CD4-positive, alpha-beta T cell (primary cell): ENCODE measurements around the gene MCM8. TPM values are rescaled to one million over a fixed set of nuclear protein-coding genes. Genes with fewer than 3 reads are reported as not detected.
A peak's percentile ranks its signal among the peaks of the same experiment; 100 is the strongest.

Experiments used
- ATAC-seq: fragments of 200-7000 bp; cut with Tn5 transposase; one replicate; pipeline ENCODE4 v1.10.0; 2022; ENCODE audit warnings: mild to moderate bottlenecking; ENCODE audit not compliant: poor library complexity
- CTCF ChIA-PET: fragments of 350-600 bp; sonication (Branson Sonifier 250); formaldehyde crosslinking; loops from one replicate; lab custom pipeline; 2021; ENCODE audit warnings: antibody characterized with exemption, inconsistent platforms; lab: Charles Lee
- POLR2A ChIA-PET: fragments of 350-600 bp; sonication (Branson Sonifier 250); formaldehyde crosslinking; loops from one replicate; lab custom pipeline; 2021; ENCODE audit warnings: antibody characterized with exemption, inconsistent platforms; lab: Charles Lee
- DNase-seq, 14 experiments: peaks; one replicate each; pipeline ENCODE4 v3.0.0-alpha.2; 2013 to 2020; ENCODE audit warnings: mixed read lengths in 2 of 14
- H3K27ac ChIP-seq, 2 donors: one replicate each; pipeline versions ENCODE4 v1.5.1 to v1.7.0; 2013; ENCODE audit warnings: low read length in 2 of 2, low read depth in 1 of 2, mild to moderate bottlenecking in 1 of 2
- H3K27me3 ChIP-seq, 2 experiments: 1 replicate in 1 of 2; 2 replicates in 1 of 2; pipeline versions ENCODE4 v1.6.1 to v1.7.0; 2013; ENCODE audit warnings: low read length in 2 of 2, control low read depth in 1 of 2, mild to moderate bottlenecking in 1 of 2, moderate library complexity in 1 of 2; ENCODE audit not compliant: insufficient read depth in 2 of 2, control insufficient read depth in 1 of 2
- H3K36me3 ChIP-seq: one replicate; pipeline ENCODE4 v1.6.1; 2013; ENCODE audit warnings: low read length, control low read depth; ENCODE audit not compliant: insufficient read depth
- H3K4me1 ChIP-seq: one replicate; pipeline ENCODE4 v1.6.1; 2013; ENCODE audit warnings: low read length, control low read depth; ENCODE audit not compliant: insufficient read depth
- H3K4me3 ChIP-seq: one replicate; pipeline ENCODE4 v1.5.1; 2013; ENCODE audit warnings: mild to moderate bottlenecking, low read length, moderate library complexity
- H3K9me3 ChIP-seq, 2 experiments: 1 replicate in 1 of 2; 2 replicates in 1 of 2; pipeline versions ENCODE4 v1.6.1 to v1.7.0; 2013; ENCODE audit warnings: low read length in 2 of 2, mild to moderate bottlenecking in 2 of 2, control low read depth in 1 of 2, moderate library complexity in 1 of 2; ENCODE audit not compliant: control insufficient read depth in 1 of 2, insufficient read depth in 1 of 2
- H3K27ac Mint-ChIP-seq: one replicate; pipeline ENCODE4 v1.8.0; 2020; ENCODE audit warnings: mixed read lengths
- H3K27me3 Mint-ChIP-seq: one replicate; pipeline ENCODE4 v1.8.0; 2021; ENCODE audit warnings: mixed read lengths
- H3K36me3 Mint-ChIP-seq: one replicate; pipeline ENCODE4 v1.8.0; 2021; ENCODE audit warnings: low read depth, mixed read lengths
- H3K4me1 Mint-ChIP-seq: one replicate; pipeline ENCODE4 v1.8.0; 2021; ENCODE audit warnings: low read depth, mixed read lengths
- H3K4me3 Mint-ChIP-seq: one replicate; pipeline ENCODE4 v1.8.0; 2020; ENCODE audit warnings: mild to moderate bottlenecking, mixed read lengths
- H3K9me3 Mint-ChIP-seq: one replicate; pipeline ENCODE4 v1.8.0; 2020; ENCODE audit warnings: mixed read lengths
- intact Hi-C, 2 experiments: fragments of 100-400 bp; cut with DNase I in 1 of 2; cut with micrococcal nuclease in 1 of 2; formaldehyde crosslinking; loops; one replicate each; pipeline versions ENCODE4 v1.15.1 to v1.9.0; 2023 to 2025; cut with DNase I, micrococcal nuclease
- total RNA-seq, 174 experiments: library from RNA in 2 of 174; stranded (reverse) in 2 of 174; gene quantifications; one replicate each; pipeline ENCODE4 v1.2.3 and lab custom pipeline; 2021 to 2026
- TF ChIP-seq, protein P1 (sequence below): fragments of 200-600 bp; IDR thresholded peaks from one replicate; pipeline ENCODE4 v1.8.0; 2022; ENCODE audit warnings: antibody characterized with exemption, mild to moderate bottlenecking

Gene MCM8
- total RNA-seq, 2 experiments from 2014 or later, result 1.4 to 1.7 TPM

DNA sequence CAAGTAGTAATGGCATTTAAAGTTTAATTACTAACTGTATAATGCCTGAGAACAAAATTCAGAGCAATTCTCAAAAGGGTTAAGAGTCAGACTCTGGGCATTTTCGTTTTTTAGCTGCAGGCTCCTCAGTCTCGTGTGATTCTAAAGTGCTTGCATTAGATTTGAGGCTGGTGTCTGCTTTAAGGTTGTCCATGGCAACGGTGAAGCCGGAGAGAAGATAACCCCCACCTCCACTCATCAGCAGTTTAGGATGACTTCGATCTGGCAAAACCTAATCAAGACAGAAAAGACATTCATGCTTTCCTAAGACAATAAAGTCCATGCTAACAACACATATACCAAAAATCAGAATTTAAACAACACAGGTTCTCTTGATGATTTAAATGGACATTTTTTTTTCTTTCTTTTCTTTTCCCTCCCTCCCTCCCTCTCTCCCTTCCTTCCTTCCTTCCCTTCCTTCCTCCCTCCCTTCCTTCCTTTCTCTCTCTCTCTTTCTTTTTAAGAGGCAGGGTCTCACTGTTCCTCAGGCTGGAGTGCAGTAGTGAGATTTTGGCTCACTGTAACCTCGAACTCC lies 11.9 kb upstream of the MCM8 start:
- CTCF ChIA-PET, result no interaction called here
- TF ChIP-seq, protein P1, sequence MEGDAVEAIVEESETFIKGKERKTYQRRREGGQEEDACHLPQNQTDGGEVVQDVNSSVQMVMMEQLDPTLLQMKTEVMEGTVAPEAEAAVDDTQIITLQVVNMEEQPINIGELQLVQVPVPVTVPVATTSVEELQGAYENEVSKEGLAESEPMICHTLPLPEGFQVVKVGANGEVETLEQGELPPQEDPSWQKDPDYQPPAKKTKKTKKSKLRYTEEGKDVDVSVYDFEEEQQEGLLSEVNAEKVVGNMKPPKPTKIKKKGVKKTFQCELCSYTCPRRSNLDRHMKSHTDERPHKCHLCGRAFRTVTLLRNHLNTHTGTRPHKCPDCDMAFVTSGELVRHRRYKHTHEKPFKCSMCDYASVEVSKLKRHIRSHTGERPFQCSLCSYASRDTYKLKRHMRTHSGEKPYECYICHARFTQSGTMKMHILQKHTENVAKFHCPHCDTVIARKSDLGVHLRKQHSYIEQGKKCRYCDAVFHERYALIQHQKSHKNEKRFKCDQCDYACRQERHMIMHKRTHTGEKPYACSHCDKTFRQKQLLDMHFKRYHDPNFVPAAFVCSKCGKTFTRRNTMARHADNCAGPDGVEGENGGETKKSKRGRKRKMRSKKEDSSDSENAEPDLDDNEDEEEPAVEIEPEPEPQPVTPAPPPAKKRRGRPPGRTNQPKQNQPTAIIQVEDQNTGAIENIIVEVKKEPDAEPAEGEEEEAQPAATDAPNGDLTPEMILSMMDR, result no peak
- no peak overlapping the region for H3K27ac Mint-ChIP-seq
- peaks cover 46% of the 10 kb centered on the region for H3K36me3 ChIP-seq
- no peaks in the 10 kb centered on the region for H3K9me3 Mint-ChIP-seq
- DNase-seq, result no peak
- intact Hi-C loops, result no loop called here
- POLR2A ChIA-PET, result no interaction called here
- no peak overlapping the region for H3K4me3 ChIP-seq
- no peaks in the 10 kb centered on the region for H3K4me1 ChIP-seq
- H3K9me3 ChIP-seq, result no peaks in the 10 kb centered on the region
- no peak for ATAC-seq
- peaks cover 55% of the 10 kb centered on the region for H3K36me3 Mint-ChIP-seq
- H3K27me3 Mint-ChIP-seq, result no peaks in the 10 kb centered on the region
- H3K4me1 Mint-ChIP-seq, result no peaks in the 10 kb centered on the region
- no peak overlapping the region for H3K27ac ChIP-seq
- H3K4me3 Mint-ChIP-seq, result no peak overlapping the region
- H3K27me3 ChIP-seq, result no peaks in the 10 kb centered on the region

DNA sequence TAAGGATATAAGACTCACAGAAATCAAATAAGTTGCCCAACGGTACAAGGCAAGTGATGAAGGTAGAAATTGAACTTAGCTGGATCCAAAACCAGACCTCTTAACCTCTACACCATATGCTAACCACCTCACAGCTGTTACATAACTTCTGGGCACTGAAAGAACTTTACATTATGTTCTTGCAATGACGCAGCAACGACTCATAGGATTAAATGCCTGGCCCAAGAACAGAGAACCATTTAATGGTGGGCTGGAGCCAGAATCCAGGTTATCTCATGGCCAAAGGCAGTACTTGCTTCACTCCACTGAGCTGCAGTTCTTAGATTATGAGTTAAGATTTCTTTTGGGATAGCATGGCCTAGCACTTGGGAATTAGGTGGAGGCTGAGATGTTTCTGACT lies 4.5 kb upstream of the MCM8 start:
- H3K36me3 Mint-ChIP-seq, result peaks cover 85% of the 10 kb centered on the region
- ATAC-seq, result no peak
- H3K4me3 Mint-ChIP-seq, result no peak overlapping the region

DNA sequence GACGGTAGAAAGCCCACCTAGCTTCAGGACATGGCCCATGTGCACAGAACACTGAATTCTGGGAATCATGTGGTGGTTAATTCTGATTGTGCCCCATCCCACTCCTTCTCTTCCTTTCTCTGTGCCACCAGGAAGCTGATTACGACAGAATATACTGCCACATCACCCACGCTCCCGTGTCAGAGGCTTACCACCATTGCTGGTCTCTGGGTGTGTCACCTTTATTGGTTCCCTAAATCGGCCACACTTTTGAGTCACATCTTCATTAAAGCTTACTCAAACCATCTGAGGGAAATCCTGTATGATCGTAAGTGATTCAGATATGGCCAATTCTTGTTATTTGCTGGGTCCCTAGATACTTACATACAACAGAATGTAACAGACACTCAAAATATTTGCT lies 3.2 kb upstream of the MCM8 start:
- Histone ChIP-seq H3K9me3 (no peaks in the 10 kb centered on the region), H3K27ac (no peak overlapping the region), H3K27me3 (no peaks in the 10 kb centered on the region), H3K4me1 (peaks cover 25% of the 10 kb centered on the region), H3K4me3 (no peak overlapping the region), H3K36me3 (peaks cover 50% of the 10 kb centered on the region)
- Mint-ChIP-seq H3K4me1 (peaks cover 38% of the 10 kb centered on the region), H3K36me3 (peaks cover 76% of the 10 kb centered on the region), H3K9me3 (no peaks in the 10 kb centered on the region), H3K27me3 (no peaks in the 10 kb centered on the region), H3K4me3 (no peak overlapping the region), H3K27ac (no peak overlapping the region)
- peak in 3 of 14 experiments; percentile 28 to 72 (median 59) for DNase-seq
- TF ChIP-seq, protein P1, result no peak
- intact Hi-C loops, result loop anchor here in 1 of 2 experiments (5.0 kb wide), 1 partner anchor 115 kb away; no protein-coding TSS in a partner anchor
- POLR2A ChIA-PET, result no interaction called here
- ATAC-seq, result no peak
- CTCF ChIA-PET, result no interaction called here

More for the DNA sequence above, 4.5 kb upstream of the MCM8 start:
- Mint-ChIP-seq H3K9me3 (no peaks in the 10 kb centered on the region), H3K27me3 (no peaks in the 10 kb centered on the region), H3K27ac (no peak overlapping the region), H3K4me1 (peaks cover 30% of the 10 kb centered on the region)
- no peak overlapping the region for H3K27ac ChIP-seq
- no peaks in the 10 kb centered on the region for H3K9me3 ChIP-seq
- POLR2A ChIA-PET, result no interaction called here
- TF ChIP-seq, protein P1, result no peak
- no peak overlapping the region for H3K4me3 ChIP-seq
- CTCF ChIA-PET, result no interaction called here
- peak in 2 of 14 experiments; percentile 15 to 28 for DNase-seq
- intact Hi-C loops, result loop anchor here in 1 of 2 experiments (5.0 kb wide), 1 partner anchor 114 kb away; no protein-coding TSS in a partner anchor
- peaks cover 64% of the 10 kb centered on the region for H3K36me3 ChIP-seq
- H3K4me1 ChIP-seq, result peaks cover 21% of the 10 kb centered on the region
- no peaks in the 10 kb centered on the region for H3K27me3 ChIP-seq
